Measurements from ENCODE around the gene SH3PXD2A.
A peak's percentile ranks its signal among the peaks of the same experiment; 100 is the strongest.

SH3PXD2A gene

GRCh38 chr10:103713676-103714075 lies 141.7 kb downstream of the SH3PXD2A start:
- Mint-ChIP-seq H3K27ac (no peak overlapping the region), H3K36me3 (no peaks in the 10 kb centered on the region)
- no peak for DNase-seq (ENCODE audit: low spot score in 2 of 2)

GRCh38 chr10:103712898-103713498 lies 142.4 kb downstream of the SH3PXD2A start:
- no peaks in the 10 kb centered on the region for H3K36me3 Mint-ChIP-seq
- H3K4me3 Mint-ChIP-seq, result no peak overlapping the region
- ATAC-seq (ENCODE audit: low read depth), result peak; percentile 91
- no peaks in the 10 kb centered on the region for H3K9me3 Mint-ChIP-seq
- peaks cover 7% of the 10 kb centered on the region for H3K27me3 Mint-ChIP-seq
- DNase-seq (ENCODE audit: low spot score in 2 of 2), result peak; percentile 81 to 83
- peaks cover 4% of the 10 kb centered on the region for H3K4me1 Mint-ChIP-seq
- no peak overlapping the region for H3K27ac Mint-ChIP-seq

More at GRCh38 chr10:103713676-103714075, 141.7 kb downstream of the SH3PXD2A start:
- Mint-ChIP-seq H3K27me3 (peaks cover 7% of the 10 kb centered on the region), H3K9me3 (no peaks in the 10 kb centered on the region), H3K4me3 (no peak overlapping the region), H3K4me1 (peaks cover 4% of the 10 kb centered on the region)
- no peak for ATAC-seq (ENCODE audit: low read depth)

- peaks cover 7% of the 10 kb centered on the region for H3K27me3 Mint-ChIP-seq
- ATAC-seq (ENCODE audit: low read depth) (no peak), DNase-seq (ENCODE audit: low spot score in 2 of 2) (no peak)
- no peak overlapping the region for H3K4me3 Mint-ChIP-seq
- no peaks in the 10 kb centered on the region for H3K9me3 Mint-ChIP-seq
- no peaks in the 10 kb centered on the region for H3K36me3 Mint-ChIP-seq
- peaks cover 4% of the 10 kb centered on the region for H3K4me1 Mint-ChIP-seq
- no peak overlapping the region for H3K27ac Mint-ChIP-seq
Observed at GRCh38 chr10:103712146-103712545, 143.2 kb downstream of the SH3PXD2A start.

- no peak overlapping the region for H3K27ac Mint-ChIP-seq
- H3K4me3 Mint-ChIP-seq, result no peak overlapping the region
- no peak for ATAC-seq (ENCODE audit: low read depth)
- no peaks in the 10 kb centered on the region for H3K9me3 Mint-ChIP-seq
- no peak for DNase-seq (ENCODE audit: low spot score in 2 of 2)
- H3K27me3 Mint-ChIP-seq, result peaks cover 7% of the 10 kb centered on the region
- peaks cover 4% of the 10 kb centered on the region for H3K4me1 Mint-ChIP-seq
- H3K36me3 Mint-ChIP-seq, result no peaks in the 10 kb centered on the region
Observed at GRCh38 chr10:103711351-103711994, 143.9 kb downstream of the SH3PXD2A start.

GRCh38 chr10:103710490-103710889 lies 144.9 kb downstream of the SH3PXD2A start:
- H3K4me1 Mint-ChIP-seq, result peaks cover 4% of the 10 kb centered on the region
- no peak overlapping the region for H3K4me3 Mint-ChIP-seq
- H3K9me3 Mint-ChIP-seq, result no peaks in the 10 kb centered on the region
- peaks cover 7% of the 10 kb centered on the region for H3K27me3 Mint-ChIP-seq
- H3K36me3 Mint-ChIP-seq, result no peaks in the 10 kb centered on the region
- ATAC-seq (ENCODE audit: low read depth), result no peak
- H3K27ac Mint-ChIP-seq, result no peak overlapping the region
- DNase-seq (ENCODE audit: low spot score in 2 of 2), result no peak

GRCh38 chr10:103709341-103709920 lies 145.9 kb downstream of the SH3PXD2A start:
- no peak overlapping the region for H3K27ac Mint-ChIP-seq
- H3K27me3 Mint-ChIP-seq, result peaks cover 7% of the 10 kb centered on the region
- H3K9me3 Mint-ChIP-seq, result no peaks in the 10 kb centered on the region
- no peak for DNase-seq (ENCODE audit: low spot score in 2 of 2)
- ATAC-seq (ENCODE audit: low read depth), result no peak
- no peaks in the 10 kb centered on the region for H3K36me3 Mint-ChIP-seq
- no peak overlapping the region for H3K4me3 Mint-ChIP-seq
- H3K4me1 Mint-ChIP-seq, result peaks cover 4% of the 10 kb centered on the region

GRCh38 chr10:103708627-103709288 lies 146.6 kb downstream of the SH3PXD2A start:
- no peak for DNase-seq (ENCODE audit: low spot score in 2 of 2)
- peaks cover 4% of the 10 kb centered on the region for H3K4me1 Mint-ChIP-seq
- ATAC-seq (ENCODE audit: low read depth), result no peak
- H3K27ac Mint-ChIP-seq, result no peak overlapping the region
- H3K36me3 Mint-ChIP-seq, result no peaks in the 10 kb centered on the region
- no peak overlapping the region for H3K4me3 Mint-ChIP-seq
- no peaks in the 10 kb centered on the region for H3K9me3 Mint-ChIP-seq
- H3K27me3 Mint-ChIP-seq, result peaks cover 7% of the 10 kb centered on the region

- Mint-ChIP-seq H3K4me1 (peaks cover 4% of the 10 kb centered on the region), H3K4me3 (no peak overlapping the region), H3K27me3 (peaks cover 7% of the 10 kb centered on the region), H3K27ac (no peak overlapping the region), H3K9me3 (no peaks in the 10 kb centered on the region), H3K36me3 (no peaks in the 10 kb centered on the region)
- no peak for ATAC-seq (ENCODE audit: low read depth)
- no peak for DNase-seq (ENCODE audit: low spot score in 2 of 2)
Observed at GRCh38 chr10:103707956-103708626, 147.3 kb downstream of the SH3PXD2A start.

- H3K27ac Mint-ChIP-seq, result no peak overlapping the region
- H3K27me3 Mint-ChIP-seq, result peaks cover 7% of the 10 kb centered on the region
- no peak overlapping the region for H3K4me3 Mint-ChIP-seq
- H3K36me3 Mint-ChIP-seq, result no peaks in the 10 kb centered on the region
- DNase-seq (ENCODE audit: low spot score in 2 of 2), result no peak
- no peak for ATAC-seq (ENCODE audit: low read depth)
- no peaks in the 10 kb centered on the region for H3K9me3 Mint-ChIP-seq
- no peaks in the 10 kb centered on the region for H3K4me1 Mint-ChIP-seq
Observed at GRCh38 chr10:103706762-103707161, 148.6 kb downstream of the SH3PXD2A start.

GRCh38 chr10:103706047-103706446 lies 149.3 kb downstream of the SH3PXD2A start:
- ATAC-seq (ENCODE audit: low read depth), result no peak
- Mint-ChIP-seq H3K4me1 (no peaks in the 10 kb centered on the region), H3K9me3 (no peaks in the 10 kb centered on the region)

GRCh38 chr10:103703941-103704919 lies 151.1 kb downstream of the SH3PXD2A start:
- Mint-ChIP-seq H3K27ac (no peak overlapping the region), H3K4me3 (no peak overlapping the region), H3K27me3 (peaks cover 1% of the 10 kb centered on the region), H3K9me3 (no peaks in the 10 kb centered on the region), H3K36me3 (no peaks in the 10 kb centered on the region), H3K4me1 (no peaks in the 10 kb centered on the region)
- ATAC-seq (ENCODE audit: low read depth) (peak; percentile 29), DNase-seq (ENCODE audit: low spot score in 2 of 2) (no peak)

More at GRCh38 chr10:103706047-103706446, 149.3 kb downstream of the SH3PXD2A start:
- Mint-ChIP-seq H3K27ac (no peak overlapping the region), H3K36me3 (no peaks in the 10 kb centered on the region), H3K4me3 (no peak overlapping the region), H3K27me3 (peaks cover 7% of the 10 kb centered on the region)
- DNase-seq (ENCODE audit: low spot score in 2 of 2), result no peak

GRCh38 chr10:103701380-103702222 lies 153.8 kb downstream of the SH3PXD2A start:
- ATAC-seq (ENCODE audit: low read depth), result no peak
- peaks cover under 1% of the 10 kb centered on the region for H3K4me1 Mint-ChIP-seq
- no peak overlapping the region for H3K27ac Mint-ChIP-seq
- H3K36me3 Mint-ChIP-seq, result no peaks in the 10 kb centered on the region
- no peak for DNase-seq (ENCODE audit: low spot score in 2 of 2)
- H3K4me3 Mint-ChIP-seq, result no peak overlapping the region
- no peaks in the 10 kb centered on the region for H3K9me3 Mint-ChIP-seq
- H3K27me3 Mint-ChIP-seq, result no peaks in the 10 kb centered on the region
